K562 (cell line): ENCODE data around the gene PMCH. TPM values are rescaled to one million over a fixed set of nuclear protein-coding genes. Genes with fewer than 3 reads are reported as not detected.
"Not testable (repeated sequence)": the region's sequence is repeated elsewhere in the genome, so short reads cannot be mapped to it uniquely, and the experiment has no call there.

ENCODE experiments used
- ATAC-seq: fragments of 200-7000 bp; cut with Tn5 transposase; 3 replicates; pipeline ENCODE4 v1.9.1; 2020; ENCODE audit warnings: moderate library complexity
- BruUV-seq: library from RNA; stranded (reverse); fragments of 400-500 nt; replicated peaks from 2 replicates; lab custom pipeline; 2021; lab: Mats Ljungman, UMichigan
- CTCF ChIA-PET: fragments of 300-600 bp; formaldehyde crosslinking; extraction: SDS; loops from one replicate; lab custom pipeline; 2021; ENCODE audit warnings: low intra/inter-chr PET ratio; lab: Yijun Ruan, JAX
- POLR2A ChIA-PET: fragments of 300-600, 350-650 bp; sonication (Branson Sonifier 250); formaldehyde crosslinking; extraction: SDS; loops from one replicate; lab custom pipeline; 2021; ENCODE audit warnings: antibody characterized with exemption, inconsistent platforms; lab: Yijun Ruan, JAX
- DNase-seq, 4 experiments: peaks; one replicate each; pipeline versions ENCODE4 v3.0.0 to v3.0.0-alpha.2; 2011 to 2018; ENCODE audit warnings: low spot score in 3 of 4, mixed read lengths in 3 of 4; ENCODE audit errors: extremely low read depth in 1 of 4
- FAIRE-seq: peaks from 2 replicates; lab custom pipeline; 2011; peaks lifted over from hg19 to GRCh38; lab: Jason Lieb, UNC
- H2AFZ ChIP-seq: 2 replicates; pipeline ENCODE4 v1.6.0; 2011; ENCODE audit warnings: low read depth, low read length, control low read depth, inconsistent platforms
- H3K27ac ChIP-seq: fragments of 200-600 bp; 3 replicates; pipeline ENCODE4 v1.8.0; 2011; ENCODE audit warnings: low read depth, mild to moderate bottlenecking, control low read depth, inconsistent platforms, low read length, moderate library complexity, mixed read lengths; ENCODE audit errors: extremely low read depth
- H3K27me3 ChIP-seq, 2 experiments: fragments of 300-600 bp in 1 of 2; 2 replicates in 1 of 2; 3 replicates in 1 of 2; pipeline versions ENCODE4 v1.6.0 to v1.8.0; 2011; ENCODE audit warnings: inconsistent platforms in 2 of 2, low read length in 2 of 2, mild to moderate bottlenecking in 1 of 2, mixed read lengths in 1 of 2, moderate library complexity in 1 of 2; ENCODE audit not compliant: control insufficient read depth in 2 of 2, insufficient read depth in 2 of 2
- H3K36me3 ChIP-seq: fragments of 300-600 bp; 3 replicates; pipeline ENCODE4 v1.8.0; 2011; ENCODE audit warnings: mild to moderate bottlenecking, low read length, inconsistent platforms; ENCODE audit not compliant: control insufficient read depth, insufficient read depth
- H3K4me1 ChIP-seq, 2 experiments: fragments of 200-600 bp in 1 of 2; replicated peaks in 1 of 2; 2 replicates in 1 of 2; 3 replicates in 1 of 2; pipeline versions ENCODE4 v1.5.1 to v1.8.0; 2011; ENCODE audit warnings: inconsistent platforms in 2 of 2, low read length in 2 of 2, mild to moderate bottlenecking in 1 of 2, mixed read lengths in 1 of 2, moderate library complexity in 1 of 2; ENCODE audit not compliant: control insufficient read depth in 2 of 2, insufficient read depth in 2 of 2
- H3K4me2 ChIP-seq: 2 replicates; pipeline ENCODE4 v1.6.1; 2011; ENCODE audit warnings: low read length, control low read depth, inconsistent platforms, mixed read lengths; ENCODE audit not compliant: insufficient read depth
- H3K4me3 ChIP-seq: fragments of 200-600 bp; sonication (generic), shearing (Covaris generic); 2 replicates; pipeline ENCODE4 v1.5.1; 2016; ENCODE audit warnings: control low read depth, inconsistent platforms
- H3K79me2 ChIP-seq: fragments of 200-600 bp; 3 replicates; pipeline ENCODE4 v1.8.0; 2011; ENCODE audit warnings: low read length, inconsistent platforms; ENCODE audit not compliant: control insufficient read depth, insufficient read depth
- H3K9ac ChIP-seq, 2 experiments: 2 replicates each; pipeline versions ENCODE4 v1.6.0 to v1.6.1; 2011; ENCODE audit warnings: low read depth in 2 of 2, low read length in 2 of 2, control low read depth in 1 of 2, inconsistent platforms in 1 of 2, mild to moderate bottlenecking in 1 of 2, mixed read lengths in 1 of 2; ENCODE audit not compliant: insufficient read depth in 1 of 2
- H3K9me1 ChIP-seq: one replicate; pipeline ENCODE4 v1.6.0; 2011; ENCODE audit warnings: inconsistent platforms, mild to moderate bottlenecking, low read length, moderate library complexity; ENCODE audit not compliant: control insufficient read depth, insufficient read depth
- H3K9me3 ChIP-seq: replicated peaks from 2 replicates; pipeline ENCODE4 v1.5.1; 2011; ENCODE audit warnings: low read depth, low read length, inconsistent platforms; ENCODE audit not compliant: control insufficient read depth, insufficient read depth
- H4K20me1 ChIP-seq: replicated peaks from 2 replicates; pipeline ENCODE4 v1.6.1; 2011; ENCODE audit warnings: low read length, inconsistent platforms, mixed read lengths; ENCODE audit not compliant: control insufficient read depth, insufficient read depth
- ADNP ChIP-seq: fragments of 200-800 bp; sonication (Bioruptor generic); IDR thresholded peaks from 2 replicates; pipeline ENCODE4 v1.6.1; 2016; ENCODE audit warnings: missing genetic modification characterization, missing compliant biosample characterization
- CEBPB ChIP-seq: fragments of 450-650 bp; IDR thresholded peaks from 2 replicates; pipeline ENCODE4 v1.6.1; 2016; ENCODE audit warnings: missing genetic modification characterization, missing compliant biosample characterization
- FUS ChIP-seq: fragments of 200-400 bp; formaldehyde crosslinking; optimal IDR thresholded peaks from 2 replicates; pipeline ENCODE3; 2017; ENCODE audit warnings: low read depth, low read length
- JUN ChIP-seq, 2 experiments: sonication (generic) in 1 of 2; formaldehyde crosslinking in 1 of 2; IDR thresholded peaks; 2 replicates each; pipeline versions ENCODE4 v1.6.1 to v1.8.0; 2012 to 2022; ENCODE audit warnings: borderline replicate concordance in 2 of 2, mild to moderate bottlenecking in 2 of 2, improper control_type of control experiment in 1 of 2, low read depth in 1 of 2, low read length in 1 of 2, missing genetic modification reagents in 1 of 2
- POLR3A ChIP-seq: IDR thresholded peaks from 2 replicates; pipeline ENCODE4 v1.6.1; 2011; ENCODE audit warnings: borderline replicate concordance, mild to moderate bottlenecking, moderate library complexity; ENCODE audit not compliant: insufficient read length, insufficient read depth; ENCODE audit errors: extremely low read depth
- SMARCE1 ChIP-seq: fragments of 450-650 bp; IDR thresholded peaks from 2 replicates; pipeline ENCODE4 v1.7.1; 2016; ENCODE audit warnings: mild to moderate bottlenecking
- ZNF146 ChIP-seq: IDR thresholded peaks from one replicate; pipeline ENCODE4 v1.6.1; 2018; ENCODE audit warnings: missing compliant biosample characterization; ENCODE audit not compliant: unreplicated experiment
- ZNF561 ChIP-seq: fragments of 450-650 bp; formaldehyde crosslinking; conservative IDR thresholded peaks from 2 replicates; pipeline ENCODE4 v1.4.0; 2020; ENCODE audit warnings: mild to moderate bottlenecking, moderate library complexity
- WGBS: fragments of 100-300 bp; shearing (Covaris generic); methylation state at CpG from one replicate; pipeline ENCODE4 v1.1.6; 2016; ENCODE audit warnings: low coverage, mixed read lengths; ENCODE audit not compliant: insufficient coverage; ENCODE audit errors: missing lambda C conversion rate; 5-methylcytosine and 5-hydroxymethylcytosine counted together
- in situ Hi-C: fragments of 300-500 bp; cut with MboI; formaldehyde crosslinking; loops from 4 replicates; pipeline ENCODE4 v1.15.0; 2018; ENCODE audit warnings: inconsistent platforms, mixed read lengths
- intact Hi-C: fragments of 100-400 bp; cut with micrococcal nuclease; formaldehyde crosslinking; loops from 2 replicates; pipeline ENCODE4 v1.14.2; 2022
- polyA plus RNA-seq, 8 experiments: library from polyadenylated mRNA; depleted of rRNA in 4 of 8; stranded (reverse) in 5 of 8; unstranded in 3 of 8; fragments of >200 nt; fragmentation: Nextera tagmentation in 2 of 8; fragmentation: Illumina TruSeq in 1 of 8; extraction: Ambion mirVana in 2 of 8; extraction: Trizol in 1 of 8; gene quantifications; 2 replicates each; pipeline versions ENCODE4 v1.2.1 to v1.2.3, GENCODE V29; 2011 to 2014; ENCODE audit warnings: inconsistent platforms in 1 of 8, missing spikeins in 1 of 8
- total RNA-seq, 7 experiments: library from RNA; depleted of rRNA in 6 of 7; stranded (reverse); fragments of >200 nt in 6 of 7; fragmentation: Illumina TruSeq in 2 of 7; extraction: Trizol in 2 of 7; gene quantifications; 2 replicates each; pipeline versions ENCODE4 v1.2.1 to v1.2.3, GENCODE V29; 2011 to 2021; ENCODE audit warnings: low replicate concordance in 1 of 7
- TF ChIP-seq, protein P1 (sequence below), 2 experiments: IDR thresholded peaks; 2 replicates each; pipeline ENCODE4 v1.6.1; 2011; ENCODE audit warnings: borderline replicate concordance in 1 of 2, control low read depth in 1 of 2, low read depth in 1 of 2, low read length in 1 of 2, mild to moderate bottlenecking in 1 of 2, mixed read lengths in 1 of 2, moderate library complexity in 1 of 2; ENCODE audit not compliant: insufficient read depth in 1 of 2, insufficient read length in 1 of 2, poor library complexity in 1 of 2, severe bottlenecking in 1 of 2; ENCODE audit errors: extremely low read depth in 1 of 2

Gene PMCH
- total and polyA plus RNA-seq, 9 of the 15 experiments (the other 6 are each of a cell fraction or from before 2014, with no cell fraction given), result 0.10 to 0.20 TPM; not detected in 7

DNA sequence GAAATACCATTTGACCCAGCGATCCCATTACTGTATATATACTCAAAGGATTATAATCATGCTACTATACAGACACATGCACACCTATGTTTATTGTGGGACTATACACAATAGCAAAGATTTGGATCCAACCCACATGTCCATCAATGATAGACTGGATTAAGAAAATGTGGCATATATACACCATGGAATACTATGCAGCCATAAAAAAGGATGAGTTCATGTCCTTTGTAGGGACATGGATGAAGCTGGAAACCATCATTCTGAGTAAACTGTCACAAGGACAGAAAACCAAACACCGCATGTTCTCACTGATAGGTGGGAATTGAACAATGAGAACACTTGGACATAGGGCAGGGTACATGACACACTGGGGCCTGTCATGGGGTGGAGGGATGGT is 43.2 kb upstream of the PMCH start:
- not testable (repeated sequence) for H3K4me2 ChIP-seq, H4K20me1 ChIP-seq, H3K4me3 ChIP-seq, BruUV-seq, H3K79me2 ChIP-seq, DNase-seq, ATAC-seq, H3K9ac ChIP-seq, FAIRE-seq, H3K36me3 ChIP-seq, H2AFZ ChIP-seq, H3K27ac ChIP-seq
- POLR2A ChIA-PET, result interaction anchor here (1.4 kb wide), 1 partner anchor 9 kb away, joined by 3 read pairs; no protein-coding TSS in a partner anchor
- peak; percentile 60 for TF ChIP-seq ZNF146 (CRISPR knock-in tag)
- TF ChIP-seq, all 486 proteins: peak for 1; not testable (repeated sequence) for 485
- CTCF ChIA-PET, in situ Hi-C loops, H3K27me3 ChIP-seq, intact Hi-C loops, H3K9me3 ChIP-seq, H3K4me1 ChIP-seq, H3K9me1 ChIP-seq: not testable (repeated sequence)
- WGBS, result 24% methylated on average over 2 of the region's 2 CpGs

DNA sequence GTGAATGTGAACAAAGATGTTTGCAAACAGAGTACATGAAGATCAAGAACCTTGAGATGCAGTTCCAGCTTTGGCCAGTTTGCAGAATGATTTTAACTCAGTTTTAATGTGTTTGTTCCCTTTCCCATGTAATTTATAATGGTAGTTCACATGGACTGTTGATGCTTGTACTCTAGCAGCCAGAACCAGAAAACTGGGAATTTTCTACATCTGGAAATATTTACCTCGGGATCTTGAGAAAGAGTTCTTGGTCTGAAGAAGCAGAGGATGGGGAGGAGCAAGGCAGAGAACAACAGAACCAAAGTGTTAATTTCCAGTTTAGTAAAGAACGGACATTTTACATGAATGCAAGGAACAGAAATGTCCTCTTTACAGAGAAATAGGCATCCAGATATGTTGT is 37.0 kb upstream of the PMCH start:
- CTCF ChIA-PET, result no interaction called here
- TF ChIP-seq FUS, result no peak
- TF ChIP-seq POLR3A, result no peak
- no peak for TF ChIP-seq JUN (IDR thresholded peaks at IDR 0.05; ENCODE audit: borderline replicate concordance, low read depth, low read length)
- no peak for TF ChIP-seq JUN (CRISPR knock-in tag; IDR thresholded peaks at IDR 0.05; ENCODE audit: borderline replicate concordance)
- no peak for TF ChIP-seq ZNF561
- TF ChIP-seq, protein P1, sequence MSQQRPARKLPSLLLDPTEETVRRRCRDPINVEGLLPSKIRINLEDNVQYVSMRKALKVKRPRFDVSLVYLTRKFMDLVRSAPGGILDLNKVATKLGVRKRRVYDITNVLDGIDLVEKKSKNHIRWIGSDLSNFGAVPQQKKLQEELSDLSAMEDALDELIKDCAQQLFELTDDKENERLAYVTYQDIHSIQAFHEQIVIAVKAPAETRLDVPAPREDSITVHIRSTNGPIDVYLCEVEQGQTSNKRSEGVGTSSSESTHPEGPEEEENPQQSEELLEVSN (IDR thresholded peaks at IDR 0.05; ENCODE audit: borderline replicate concordance in 1 of 2, extremely low read depth in 1 of 2, insufficient read depth in 1 of 2, insufficient read length in 1 of 2, low read depth in 1 of 2, low read length in 1 of 2, poor library complexity in 1 of 2, severe bottlenecking in 1 of 2), result no peak
- no peak for TF ChIP-seq ADNP (tag)
- TF ChIP-seq SMARCE1, result no peak
- no peak for TF ChIP-seq CEBPB

More for the DNA sequence above, 37.0 kb upstream of the PMCH start:
- H3K4me2 ChIP-seq, result no peak overlapping the region
- in situ Hi-C loops, result no loop called here
- H3K27ac ChIP-seq, result no peak overlapping the region
- ATAC-seq (no peak), FAIRE-seq (no peak), DNase-seq (no peak)
- no peaks in the 10 kb centered on the region for H3K9me1 ChIP-seq
- H2AFZ ChIP-seq, result no peak overlapping the region
- no peaks in the 10 kb centered on the region for H3K36me3 ChIP-seq
- BruUV-seq, result no TSS peak
- no peaks in the 10 kb centered on the region for H3K4me1 ChIP-seq
- H3K9ac ChIP-seq, result no peak overlapping the region
- POLR2A ChIA-PET, result no interaction called here
- H3K4me3 ChIP-seq, result no peak overlapping the region
- no peaks in the 10 kb centered on the region for H4K20me1 ChIP-seq
- WGBS, result 3% methylated on average over 2 of the region's 2 CpGs
- H3K79me2 ChIP-seq, result no peaks in the 10 kb centered on the region
- no peaks in the 10 kb centered on the region for H3K9me3 ChIP-seq
- intact Hi-C loops, result no loop called here
- no peaks in the 10 kb centered on the region for H3K27me3 ChIP-seq
